Uterus (tissue), 4 donors: ENCODE measurements around the gene TFF1. TPM values are rescaled to one million over a fixed set of nuclear protein-coding genes. Genes with fewer than 3 reads are reported as not detected.

Experiments
- DNase-seq, 2 donors: peaks; one replicate each; pipeline ENCODE4 v3.0.0-alpha.2; 2019 to 2020
- H3K27ac ChIP-seq, 2 donors: fragments of 200-600 bp; sonication (generic); 1 replicate in 1 of 2; 2 replicates in 1 of 2; pipeline ENCODE4 v1.5.1; 2016 to 2018
- H3K27me3 ChIP-seq, 2 donors: fragments of 200-600 bp; sonication (generic); one replicate each; pipeline ENCODE4 v1.5.1; 2018 to 2019; ENCODE audit warnings: control low read depth in 1 of 2
- H3K36me3 ChIP-seq, 2 donors: fragments of 200-600 bp; sonication (generic); one replicate each; pipeline ENCODE4 v1.5.1; 2019; ENCODE audit warnings: control low read depth in 1 of 2
- H3K4me1 ChIP-seq, 2 donors: fragments of 200-600 bp; sonication (generic); one replicate each; pipeline ENCODE4 v1.5.1; 2018 to 2019; ENCODE audit warnings: control low read depth in 1 of 2
- H3K4me3 ChIP-seq, 2 donors: fragments of 200-600 bp; sonication (generic); 1 replicate in 1 of 2; 2 replicates in 1 of 2; pipeline ENCODE4 v1.5.1; 2018 to 2019; ENCODE audit warnings: mild to moderate bottlenecking in 1 of 2
- H3K9me3 ChIP-seq, 2 donors: fragments of 200-600 bp; sonication (generic); one replicate each; pipeline ENCODE4 v1.5.1; 2019; ENCODE audit warnings: control low read depth in 1 of 2
- CTCF ChIP-seq, 4 experiments: fragments of 200-600 bp in 2 of 4; fragments of 450-650 bp in 2 of 4; sonication (generic) in 2 of 4; IDR thresholded peaks; one replicate each; pipeline ENCODE4 v1.5.1; 2016 to 2019; ENCODE audit warnings: antibody characterized with exemption in 4 of 4, mild to moderate bottlenecking in 2 of 4, moderate library complexity in 1 of 4
- POLR2A ChIP-seq, 2 donors: fragments of 450-650 bp; IDR thresholded peaks; one replicate each; pipeline ENCODE4 v1.6.1; 2016; ENCODE audit warnings: antibody characterized with exemption in 2 of 2, mild to moderate bottlenecking in 1 of 2, moderate library complexity in 1 of 2
- intact Hi-C: fragments of 100-400 bp; cut with DNase I; formaldehyde crosslinking; loops from one replicate; pipeline ENCODE4 v1.15.1; 2023; ENCODE audit warnings: low total_unique reads
- total RNA-seq, 4 donors: library from RNA; depleted of rRNA in 3 of 4; stranded (reverse); fragments of >200 nt in 3 of 4; gene quantifications; one replicate each; pipeline versions ENCODE4 v1.1.0 to v1.2.4, GENCODE V29; 2014 to 2023
- donor health status: DM: yes; HTN: yes; CAD: no.

Gene TFF1
- total RNA-seq, 4 donors from 2014 or later = not detected

DNA sequence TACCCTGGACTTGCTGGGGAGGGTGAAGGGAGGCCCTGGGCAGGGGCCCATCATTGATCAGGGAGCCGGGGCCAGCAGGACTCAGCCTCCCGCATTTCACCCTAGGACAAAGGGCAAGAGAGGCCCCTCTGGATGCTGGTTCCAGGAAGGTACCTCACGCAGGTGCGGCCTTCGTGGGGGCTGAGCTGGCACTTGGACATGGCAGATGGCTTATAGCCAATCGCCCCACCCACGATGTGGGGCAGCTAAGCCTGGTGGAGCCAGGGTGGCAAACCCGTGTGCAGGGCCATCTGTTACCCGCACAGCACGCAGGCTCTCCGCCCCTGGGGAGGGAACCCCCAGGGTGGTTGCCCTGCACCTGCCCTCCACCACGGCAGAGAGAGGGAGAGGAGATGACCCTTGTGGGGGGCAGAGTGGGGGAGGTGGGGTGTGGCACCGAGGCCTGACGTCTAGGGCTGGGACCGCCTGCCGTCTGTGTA is 53.7 kb downstream of the TFF1 start:
- intact Hi-C loops = no loop called here
- no peaks in the 10 kb centered on the region for H3K36me3 ChIP-seq
- H3K4me1 ChIP-seq = peaks cover 0 to 4% of the 10 kb centered on the region in 2 donors
- peaks cover 0 to 6% of the 10 kb centered on the region in 2 donors for H3K27me3 ChIP-seq
- no peak for DNase-seq
- no peak overlapping the region for H3K27ac ChIP-seq
- TF ChIP-seq POLR2A (IDR thresholded peaks at IDR 0.05) = no peak
- TF ChIP-seq CTCF (IDR thresholded peaks at IDR 0.05) = no peak
- no peaks in the 10 kb centered on the region for H3K9me3 ChIP-seq
- no peak overlapping the region for H3K4me3 ChIP-seq

Other genes starting within 250 kb of the TFF1 start
- 10 to 100 TPM; 11.8 to 51.7 (median 18.4) TPM for gene ABCG1, start 147.4 kb downstream of the TFF1 start, total RNA-seq
- gene TFF3, start 51.1 kb downstream of the TFF1 start, total RNA-seq = 10 to 100 TPM in 2 of 4 donors, 1 to 10 TPM in 2; 1.4 to 49.7 (median 24.2) TPM
- not detected for gene TFF2, start 15.5 kb downstream of the TFF1 start, total RNA-seq
- 1 to 10 TPM in 1 of 4 donors, under 1 TPM in 1, not detected in 2; 0.18 to 4.4 TPM for gene TMPRSS3, start 29.5 kb upstream of the TFF1 start, total RNA-seq
- gene UBASH3A, start 37.4 kb upstream of the TFF1 start, total RNA-seq = 1 to 10 TPM in 1 of 4 donors, under 1 TPM in 1, not detected in 2; 0.79 to 1.0 TPM
- 1 to 10 TPM in 2 of 4 donors, not detected in 2; 1.7 to 3.4 TPM for gene RSPH1, start 129.7 kb upstream of the TFF1 start, total RNA-seq
- gene SLC37A1, start 147.3 kb upstream of the TFF1 start, total RNA-seq = 1 to 10 TPM; 2.3 to 8.8 (median 6.3) TPM